Sigmoid colon (tissue), 3 donors: Measurements from ENCODE around the gene POU5F2.

Experiments used
- POLR2A ChIP-seq, 2 donors: fragments of 450-650 bp; IDR thresholded peaks; one replicate each; pipeline ENCODE4 v1.6.1; 2016; ENCODE audit warnings: antibody characterized with exemption in 2 of 2, mild to moderate bottlenecking in 2 of 2, moderate library complexity in 2 of 2
- TF ChIP-seq, protein P1 (sequence below), 4 experiments: fragments of 450-650 bp in 3 of 4; fragments of 200-600 bp in 1 of 4; IDR thresholded peaks; one replicate each; pipeline ENCODE4 v1.5.1; 2016 to 2019; ENCODE audit warnings: antibody characterized with exemption in 4 of 4, mild to moderate bottlenecking in 3 of 4, moderate library complexity in 2 of 4

GRCh38 chr5:93722588-93722987 lies 18.8 kb downstream of the POU5F2 start:
- TF ChIP-seq, protein P1, sequence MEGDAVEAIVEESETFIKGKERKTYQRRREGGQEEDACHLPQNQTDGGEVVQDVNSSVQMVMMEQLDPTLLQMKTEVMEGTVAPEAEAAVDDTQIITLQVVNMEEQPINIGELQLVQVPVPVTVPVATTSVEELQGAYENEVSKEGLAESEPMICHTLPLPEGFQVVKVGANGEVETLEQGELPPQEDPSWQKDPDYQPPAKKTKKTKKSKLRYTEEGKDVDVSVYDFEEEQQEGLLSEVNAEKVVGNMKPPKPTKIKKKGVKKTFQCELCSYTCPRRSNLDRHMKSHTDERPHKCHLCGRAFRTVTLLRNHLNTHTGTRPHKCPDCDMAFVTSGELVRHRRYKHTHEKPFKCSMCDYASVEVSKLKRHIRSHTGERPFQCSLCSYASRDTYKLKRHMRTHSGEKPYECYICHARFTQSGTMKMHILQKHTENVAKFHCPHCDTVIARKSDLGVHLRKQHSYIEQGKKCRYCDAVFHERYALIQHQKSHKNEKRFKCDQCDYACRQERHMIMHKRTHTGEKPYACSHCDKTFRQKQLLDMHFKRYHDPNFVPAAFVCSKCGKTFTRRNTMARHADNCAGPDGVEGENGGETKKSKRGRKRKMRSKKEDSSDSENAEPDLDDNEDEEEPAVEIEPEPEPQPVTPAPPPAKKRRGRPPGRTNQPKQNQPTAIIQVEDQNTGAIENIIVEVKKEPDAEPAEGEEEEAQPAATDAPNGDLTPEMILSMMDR (IDR thresholded peaks at IDR 0.05) = no peak
- TF ChIP-seq POLR2A (IDR thresholded peaks at IDR 0.05) = no peak
